Smooth muscle cell (in vitro differentiated cells): ENCODE measurements around the gene SDCCAG8. TPM values are rescaled to one million over a fixed set of nuclear protein-coding genes. Genes with fewer than 3 reads are reported as not detected.

Source experiments
- DNase-seq: peaks from one replicate; lab custom pipeline; 2025; ENCODE audit not compliant: unreplicated experiment; lab: John Stamatoyannopoulos, UW
- H2AFZ ChIP-seq: fragments of 200-600 bp; sonication (generic); 2 replicates; pipeline ENCODE4 v1.6.0; 2016; ENCODE audit warnings: antibody characterized with exemption, low read depth, mild to moderate bottlenecking
- H3F3A ChIP-seq: fragments of 200-600 bp; sonication (generic); 2 replicates; pipeline ENCODE4 v1.6.0; 2017; ENCODE audit warnings: antibody characterized with exemption, low read depth
- H3K27ac ChIP-seq: fragments of 200-600 bp; sonication (generic); 2 replicates; pipeline ENCODE4 v1.5.1; 2016; ENCODE audit warnings: low read depth, mild to moderate bottlenecking
- H3K27me3 ChIP-seq: fragments of 200-600 bp; sonication (generic); 2 replicates; pipeline ENCODE4 v1.6.1; 2016; ENCODE audit warnings: low read depth, mild to moderate bottlenecking
- H3K36me3 ChIP-seq: fragments of 200-600 bp; sonication (generic); 2 replicates; pipeline ENCODE4 v1.5.1; 2016; ENCODE audit warnings: low read depth
- H3K4me1 ChIP-seq: fragments of 200-600 bp; sonication (generic); 2 replicates; pipeline ENCODE4 v1.5.1; 2016; ENCODE audit warnings: low read depth
- H3K4me2 ChIP-seq: fragments of 200-600 bp; sonication (generic); 2 replicates; pipeline ENCODE4 v1.6.0; 2016; ENCODE audit warnings: mild to moderate bottlenecking
- H3K4me3 ChIP-seq: fragments of 200-600 bp; sonication (generic); 2 replicates; pipeline ENCODE4 v1.5.1; 2016; ENCODE audit warnings: mild to moderate bottlenecking
- H3K79me2 ChIP-seq: fragments of 200-600 bp; sonication (generic); 2 replicates; pipeline ENCODE4 v1.6.0; 2016; ENCODE audit warnings: low read depth, mild to moderate bottlenecking
- H3K9ac ChIP-seq: fragments of 200-600 bp; sonication (generic); 2 replicates; pipeline ENCODE4 v1.6.0; 2016; ENCODE audit warnings: low read depth
- H3K9me3 ChIP-seq: fragments of 200-600 bp; sonication (generic); replicated peaks from 2 replicates; pipeline ENCODE4 v1.5.1; 2016; ENCODE audit warnings: low read depth
- H4K20me1 ChIP-seq: fragments of 200-600 bp; sonication (generic); 2 replicates; pipeline ENCODE4 v1.6.0; 2016; ENCODE audit warnings: low read depth
- WGBS: methylation state at CpG from one replicate; pipeline ENCODE4 v1.1.7; 2016; ENCODE audit warnings: low lambda C conversion rate; 5-methylcytosine and 5-hydroxymethylcytosine counted together
- polyA plus RNA-seq: library from polyadenylated mRNA; unstranded; fragments of >200 nt; fragmentation: Nextera tagmentation; extraction: Ambion mirVana; gene quantifications from 2 replicates; pipeline ENCODE4 v1.2.1, GENCODE V29; 2016
- total RNA-seq: library from RNA; depleted of rRNA; stranded (reverse); fragments of >200 nt; gene quantifications from 2 replicates; pipeline ENCODE4 v1.2.3, GENCODE V29; 2014
- TF ChIP-seq, protein P1 (sequence below): fragments of 200-600 bp; sonication (generic); IDR thresholded peaks from 2 replicates; pipeline ENCODE4 v1.5.1; 2017; ENCODE audit warnings: borderline replicate concordance, mild to moderate bottlenecking, antibody characterized with exemption; ENCODE audit not compliant: insufficient read depth, poor library complexity, severe bottlenecking

Gene SDCCAG8
- total and polyA plus RNA-seq, 2 experiments from 2014 or later: 30.9 to 33.4 TPM

DNA sequence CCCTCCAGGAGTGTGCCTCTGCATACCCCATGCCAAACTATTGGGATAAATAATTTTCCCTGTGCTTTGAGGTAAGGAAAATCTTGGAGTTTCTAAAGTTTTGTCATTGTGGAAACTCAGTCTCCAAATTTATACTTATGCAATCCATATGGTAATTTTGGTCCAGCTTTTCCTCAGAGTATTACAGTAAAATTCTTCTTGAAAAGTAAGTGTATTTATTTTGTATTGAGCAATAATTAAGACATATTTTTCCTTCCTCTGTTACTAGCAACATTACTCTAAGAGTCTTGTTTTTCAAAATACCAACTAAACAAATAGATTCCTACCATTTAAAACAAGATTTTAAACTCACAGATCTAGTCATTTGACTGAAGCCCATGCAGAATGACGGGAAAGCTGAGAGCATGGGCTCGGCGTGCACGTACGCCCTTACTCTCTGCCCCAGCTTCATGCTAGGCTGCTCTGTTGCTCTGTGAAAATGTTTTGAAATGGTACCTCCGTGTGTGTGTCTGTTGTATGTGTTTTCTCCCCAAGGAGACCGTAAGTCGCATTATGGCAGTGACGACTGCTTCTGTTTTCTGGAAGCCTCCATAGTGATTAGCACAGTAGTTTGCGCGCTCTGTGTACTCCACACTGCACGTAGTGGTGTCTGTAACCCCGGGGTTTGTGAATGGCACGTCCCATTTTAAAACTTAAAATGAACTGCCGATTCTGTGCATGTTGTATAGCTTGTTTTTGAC lies 165.3 kb downstream of the SDCCAG8 start:
- Histone ChIP-seq H3K9me3 (no peaks in the 10 kb centered on the region), H3K27ac (peak overlapping the region; percentile 31), H3K9ac (no peak overlapping the region), H3K4me1 (peaks cover 19% of the 10 kb centered on the region), H3K4me2 (peak overlapping the region; percentile 78), H4K20me1 (peaks cover 4% of the 10 kb centered on the region), H3K4me3 (peak overlapping the region; percentile 14), H3F3A (peaks cover 3% of the 10 kb centered on the region), H2AFZ (no peak overlapping the region), H3K27me3 (no peaks in the 10 kb centered on the region), H3K36me3 (peaks cover 4% of the 10 kb centered on the region), H3K79me2 (no peaks in the 10 kb centered on the region)
- WGBS: 91% methylated on average over 15 of the region's 15 CpGs
- no peak for DNase-seq
- TF ChIP-seq, protein P1, sequence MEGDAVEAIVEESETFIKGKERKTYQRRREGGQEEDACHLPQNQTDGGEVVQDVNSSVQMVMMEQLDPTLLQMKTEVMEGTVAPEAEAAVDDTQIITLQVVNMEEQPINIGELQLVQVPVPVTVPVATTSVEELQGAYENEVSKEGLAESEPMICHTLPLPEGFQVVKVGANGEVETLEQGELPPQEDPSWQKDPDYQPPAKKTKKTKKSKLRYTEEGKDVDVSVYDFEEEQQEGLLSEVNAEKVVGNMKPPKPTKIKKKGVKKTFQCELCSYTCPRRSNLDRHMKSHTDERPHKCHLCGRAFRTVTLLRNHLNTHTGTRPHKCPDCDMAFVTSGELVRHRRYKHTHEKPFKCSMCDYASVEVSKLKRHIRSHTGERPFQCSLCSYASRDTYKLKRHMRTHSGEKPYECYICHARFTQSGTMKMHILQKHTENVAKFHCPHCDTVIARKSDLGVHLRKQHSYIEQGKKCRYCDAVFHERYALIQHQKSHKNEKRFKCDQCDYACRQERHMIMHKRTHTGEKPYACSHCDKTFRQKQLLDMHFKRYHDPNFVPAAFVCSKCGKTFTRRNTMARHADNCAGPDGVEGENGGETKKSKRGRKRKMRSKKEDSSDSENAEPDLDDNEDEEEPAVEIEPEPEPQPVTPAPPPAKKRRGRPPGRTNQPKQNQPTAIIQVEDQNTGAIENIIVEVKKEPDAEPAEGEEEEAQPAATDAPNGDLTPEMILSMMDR: no peak

DNA sequence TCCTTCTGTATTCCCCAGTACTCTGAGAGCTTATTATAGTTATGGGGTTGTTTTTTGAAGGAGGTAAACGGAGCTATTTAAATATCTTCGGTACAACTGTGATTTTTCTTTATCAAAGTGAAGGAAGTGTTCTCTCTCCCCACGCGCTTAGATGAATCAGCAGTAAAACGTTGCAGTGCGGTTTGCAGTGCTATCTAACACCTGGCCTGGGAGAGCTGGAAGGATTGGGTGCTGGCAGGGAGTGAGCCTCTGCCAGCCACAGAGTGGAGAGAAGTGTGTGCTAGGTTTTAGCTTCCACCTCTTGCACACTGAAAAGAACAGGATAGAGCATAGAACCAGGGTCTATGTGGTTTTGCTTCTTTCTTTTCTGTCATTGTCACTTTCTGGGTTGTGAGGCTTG lies 165.9 kb downstream of the SDCCAG8 start:
- Histone ChIP-seq H4K20me1 (peaks cover 4% of the 10 kb centered on the region), H3K4me3 (peak overlapping the region; percentile 14), H3K4me2 (peak overlapping the region; percentile 78), H3K79me2 (no peaks in the 10 kb centered on the region), H3K9me3 (no peaks in the 10 kb centered on the region), H3K27ac (peak overlapping the region; percentile 31), H3K9ac (no peak overlapping the region), H2AFZ (no peak overlapping the region), H3K36me3 (peaks cover 8% of the 10 kb centered on the region), H3K27me3 (no peaks in the 10 kb centered on the region), H3F3A (peaks cover 3% of the 10 kb centered on the region), H3K4me1 (peaks cover 13% of the 10 kb centered on the region)
- TF ChIP-seq, protein P1: no peak
- WGBS: 32% methylated on average over 6 of the region's 6 CpGs
- DNase-seq: no peak

DNA sequence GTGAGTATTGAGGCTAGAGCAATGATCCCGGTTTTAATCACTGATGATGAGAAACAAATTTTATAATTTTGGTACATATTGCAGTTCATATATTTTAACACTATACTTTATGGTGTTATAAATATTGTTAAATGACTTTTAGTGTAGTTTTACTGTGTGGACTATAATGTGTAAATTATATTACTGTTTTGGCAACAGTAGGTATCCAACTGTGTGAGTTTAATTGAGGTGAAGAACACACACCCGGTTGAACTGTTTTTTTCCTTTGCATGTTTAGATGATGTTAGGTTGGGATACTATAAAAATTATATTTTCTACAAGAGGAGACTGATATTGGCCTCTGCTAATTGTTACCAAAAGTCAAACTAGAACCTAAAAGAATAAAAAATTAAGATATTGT lies 166.5 kb downstream of the SDCCAG8 start:
- Histone ChIP-seq H3K4me2 (no peak overlapping the region), H3K4me1 (peaks cover 13% of the 10 kb centered on the region), H3K9ac (no peak overlapping the region), H2AFZ (no peak overlapping the region), H3F3A (peaks cover 3% of the 10 kb centered on the region), H3K4me3 (no peak overlapping the region), H3K27ac (peak overlapping the region; percentile 31), H3K27me3 (no peaks in the 10 kb centered on the region), H4K20me1 (peaks cover 4% of the 10 kb centered on the region), H3K79me2 (no peaks in the 10 kb centered on the region), H3K36me3 (peaks cover 8% of the 10 kb centered on the region), H3K9me3 (no peaks in the 10 kb centered on the region)
- DNase-seq: no peak
- TF ChIP-seq, protein P1: no peak
- WGBS: 94% methylated on average over 2 of the region's 2 CpGs

DNA sequence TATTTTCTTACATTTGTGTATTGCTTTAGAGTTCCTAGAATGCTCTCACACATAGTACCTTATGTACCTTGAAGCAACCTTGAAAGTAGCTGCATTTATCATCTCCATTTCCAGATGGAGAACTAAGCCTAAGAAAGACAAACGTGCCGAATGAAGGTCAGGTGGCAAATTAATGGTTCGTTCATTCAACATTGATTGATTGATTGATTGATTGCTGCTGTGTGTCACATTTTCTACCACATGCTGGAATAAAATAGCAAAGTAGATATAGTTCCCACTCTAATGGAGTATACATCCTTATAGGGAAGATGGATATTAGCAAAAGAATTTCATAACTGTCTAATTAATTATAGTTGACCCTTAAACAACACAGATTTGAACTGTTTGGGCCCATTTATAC lies 172.2 kb downstream of the SDCCAG8 start:
- Histone ChIP-seq H3K4me3 (no peak overlapping the region), H3K79me2 (no peaks in the 10 kb centered on the region), H3K27me3 (no peaks in the 10 kb centered on the region), H3K9me3 (no peaks in the 10 kb centered on the region), H3F3A (no peaks in the 10 kb centered on the region), H2AFZ (no peak overlapping the region), H3K4me1 (no peaks in the 10 kb centered on the region), H3K9ac (no peak overlapping the region), H3K36me3 (peaks cover 3% of the 10 kb centered on the region), H3K4me2 (no peak overlapping the region), H3K27ac (no peak overlapping the region), H4K20me1 (peaks cover under 1% of the 10 kb centered on the region)
- no peak for DNase-seq
- TF ChIP-seq, protein P1: no peak
- 94% methylated on average over 3 of the region's 3 CpGs for WGBS
